IMR-90 (cell line): Measurements from ENCODE around the gene PDXK. TPM values are rescaled to one million over a fixed set of nuclear protein-coding genes. Genes with fewer than 3 reads are reported as not detected.

Source experiments
- ATAC-seq: fragments of 200-7000 bp; cut with Tn5 transposase; 2 replicates; pipeline ENCODE4 v1.9.1; 2020; ENCODE audit warnings: low read depth, mild to moderate bottlenecking, moderate library complexity
- BruUV-seq: library from RNA; stranded (reverse); fragments of 400-500 nt; replicated peaks from 2 replicates; lab custom pipeline; 2021; lab: Mats Ljungman, UMichigan
- CTCF ChIA-PET: fragments of 300-600 bp; formaldehyde crosslinking; extraction: SDS; loops from one replicate; lab custom pipeline; 2021; ENCODE audit warnings: antibody characterized with exemption; lab: Yijun Ruan, JAX
- POLR2A ChIA-PET: fragments of 300-600 bp; sonication (Branson Sonifier 250); formaldehyde crosslinking; loops from one replicate; lab custom pipeline; 2022; ENCODE audit warnings: antibody characterized with exemption; ENCODE audit not compliant: unreplicated experiment; lab: Charles Lee
- DNase-seq: peaks from one replicate; pipeline ENCODE4 v3.0.0; 2013
- H2AFZ ChIP-seq: replicated peaks from 2 replicates; pipeline ENCODE3; 2013; ENCODE audit warnings: low read length, mild to moderate bottlenecking; ENCODE audit not compliant: poor library complexity
- H2AK5ac ChIP-seq: 2 replicates; pipeline ENCODE4 v1.6.1; 2013; ENCODE audit warnings: low read depth, low read length, inconsistent platforms
- H2AK9ac ChIP-seq: replicated peaks from 2 replicates; pipeline ENCODE3; 2013; ENCODE audit warnings: mild to moderate bottlenecking, low read depth, low read length, moderate library complexity; ENCODE audit not compliant: poor library complexity
- H2BK120ac ChIP-seq: 2 replicates; pipeline ENCODE4 v1.6.1; 2013; ENCODE audit warnings: low read depth, low read length, inconsistent platforms
- H2BK15ac ChIP-seq: 3 replicates; pipeline ENCODE4 v1.6.1; 2013; ENCODE audit warnings: low read depth, low read length, inconsistent platforms
- H2BK20ac ChIP-seq: 2 replicates; pipeline ENCODE4 v1.6.1; 2013; ENCODE audit warnings: low read depth, mild to moderate bottlenecking, inconsistent platforms, low read length, moderate library complexity
- H2BK5ac ChIP-seq: 2 replicates; pipeline ENCODE4 v1.6.1; 2013; ENCODE audit warnings: mild to moderate bottlenecking, low read depth, low read length, inconsistent platforms; ENCODE audit not compliant: poor library complexity, severe bottlenecking
- H3K14ac ChIP-seq: replicated peaks from 2 replicates; pipeline ENCODE4 v1.6.1; 2013; ENCODE audit warnings: low read depth, low read length, inconsistent platforms
- H3K18ac ChIP-seq: 2 replicates; pipeline ENCODE4 v1.6.1; 2013; ENCODE audit warnings: low read depth, low read length, control low read depth
- H3K23ac ChIP-seq: 2 replicates; pipeline ENCODE4 v1.6.1; 2013; ENCODE audit warnings: low read depth, low read length, inconsistent platforms
- H3K27ac ChIP-seq: 2 replicates; pipeline ENCODE4 v1.5.1; 2013; ENCODE audit warnings: mild to moderate bottlenecking, control low read depth, low read length; ENCODE audit not compliant: insufficient read depth
- H3K27me3 ChIP-seq: 2 replicates; pipeline ENCODE4 v1.6.1; 2013; ENCODE audit warnings: low read length; ENCODE audit not compliant: control insufficient read depth, insufficient read depth
- H3K36me3 ChIP-seq: 2 replicates; pipeline ENCODE4 v1.6.1; 2013; ENCODE audit warnings: low read length, mixed read lengths; ENCODE audit not compliant: control insufficient read depth, insufficient read depth
- H3K4ac ChIP-seq: 2 replicates; pipeline ENCODE4 v1.6.1; 2013; ENCODE audit warnings: low read depth, low read length, inconsistent platforms
- H3K4me1 ChIP-seq: 2 replicates; pipeline ENCODE4 v1.6.1; 2013; ENCODE audit warnings: low read length, mixed read lengths; ENCODE audit not compliant: control insufficient read depth, insufficient read depth
- H3K4me2 ChIP-seq: 2 replicates; pipeline ENCODE4 v1.6.1; 2013; ENCODE audit warnings: low read depth, mild to moderate bottlenecking, control low read depth, low read length, moderate library complexity
- H3K4me3 ChIP-seq: 2 replicates; pipeline ENCODE4 v1.5.1; 2013; ENCODE audit warnings: low read depth, mild to moderate bottlenecking, control low read depth, low read length, moderate library complexity; ENCODE audit not compliant: insufficient read depth
- H3K56ac ChIP-seq: 2 replicates; pipeline ENCODE4 v1.6.1; 2013; ENCODE audit warnings: low read length, inconsistent platforms; ENCODE audit not compliant: insufficient read depth; ENCODE audit errors: extremely low read depth
- H3K79me1 ChIP-seq, 2 experiments: 2 replicates each; pipeline ENCODE4 v1.6.1; 2013; ENCODE audit warnings: low read length in 2 of 2, inconsistent platforms in 1 of 2, low read depth in 1 of 2
- H3K9ac ChIP-seq: 2 replicates; pipeline ENCODE4 v1.6.1; 2013; ENCODE audit warnings: low read depth, low read length, control low read depth
- H3K9me1 ChIP-seq: 2 replicates; pipeline ENCODE4 v1.6.1; 2013; ENCODE audit warnings: low read length, inconsistent platforms; ENCODE audit not compliant: insufficient read depth
- H3K9me3 ChIP-seq: 2 replicates; pipeline ENCODE4 v1.6.1; 2013; ENCODE audit warnings: low read length; ENCODE audit not compliant: control insufficient read depth, insufficient read depth
- H4K20me1 ChIP-seq: 2 replicates; pipeline ENCODE4 v1.6.1; 2013; ENCODE audit warnings: low read length, inconsistent platforms; ENCODE audit not compliant: insufficient read depth
- H4K5ac ChIP-seq: 2 replicates; pipeline ENCODE4 v1.6.1; 2013; ENCODE audit warnings: mild to moderate bottlenecking, low read depth, low read length, control low read depth
- H4K8ac ChIP-seq, 2 experiments: 2 replicates each; pipeline ENCODE4 v1.6.1; 2013; ENCODE audit warnings: low read depth in 2 of 2, low read length in 2 of 2, control low read depth in 1 of 2, inconsistent platforms in 1 of 2
- H4K91ac ChIP-seq: 2 replicates; pipeline ENCODE4 v1.6.1; 2013; ENCODE audit warnings: low read depth, low read length, inconsistent platforms; ENCODE audit not compliant: insufficient read depth
- BHLHE40 ChIP-seq: fragments of 150-350 bp; IDR thresholded peaks from 2 replicates; pipeline ENCODE4 v1.6.1; 2016; ENCODE audit warnings: mild to moderate bottlenecking, low read depth, low read length
- CEBPB ChIP-seq: IDR thresholded peaks from 2 replicates; pipeline ENCODE4 v1.6.1; 2012; ENCODE audit warnings: low read depth, low read length, improper control_type of control experiment
- CHD1 ChIP-seq: IDR thresholded peaks from 2 replicates; pipeline ENCODE4 v1.6.1; 2012; ENCODE audit warnings: low read depth, low read length, improper control_type of control experiment
- ELK1 ChIP-seq: fragments of 150-350 bp; IDR thresholded peaks from 2 replicates; pipeline ENCODE4 v1.6.1; 2016; ENCODE audit warnings: low read depth, mild to moderate bottlenecking, low read length, moderate library complexity, borderline replicate concordance
- FOS ChIP-seq: fragments of 150-350 bp; IDR thresholded peaks from 2 replicates; pipeline ENCODE4 v1.6.1; 2016; ENCODE audit warnings: low read depth, low read length
- MAZ ChIP-seq: IDR thresholded peaks from 2 replicates; pipeline ENCODE4 v1.6.1; 2012; ENCODE audit warnings: low read depth, mild to moderate bottlenecking, low read length, improper control_type of control experiment, moderate library complexity, borderline replicate concordance
- MXI1 ChIP-seq: IDR thresholded peaks from 2 replicates; pipeline ENCODE4 v1.6.1; 2012; ENCODE audit warnings: low read depth, mild to moderate bottlenecking, low read length, moderate library complexity, borderline replicate concordance
- NFE2L2 ChIP-seq: fragments of 150-350 bp; IDR thresholded peaks from 2 replicates; pipeline ENCODE4 v1.6.1; 2016; ENCODE audit warnings: low read depth, mild to moderate bottlenecking, low read length
- POLR2A ChIP-seq: IDR thresholded peaks from 2 replicates; pipeline ENCODE4 v1.6.1; 2012; ENCODE audit warnings: mild to moderate bottlenecking, low read depth, low read length
- RAD21 ChIP-seq: IDR thresholded peaks from 2 replicates; pipeline ENCODE4 v1.6.1; 2012; ENCODE audit warnings: low read length, improper control_type of control experiment
- RCOR1 ChIP-seq: IDR thresholded peaks from 2 replicates; pipeline ENCODE4 v1.6.1; 2012; ENCODE audit warnings: mild to moderate bottlenecking, low read length, improper control_type of control experiment; ENCODE audit not compliant: insufficient replicate concordance
- RFX5 ChIP-seq: IDR thresholded peaks from 2 replicates; pipeline ENCODE4 v1.8.0; 2012; ENCODE audit warnings: low read depth, mild to moderate bottlenecking, low read length, moderate library complexity
- SMC3 ChIP-seq: fragments of 150-350 bp; IDR thresholded peaks from 2 replicates; pipeline ENCODE4 v1.6.1; 2016; ENCODE audit warnings: low read depth, mild to moderate bottlenecking, antibody characterized with exemption, low read length, moderate library complexity
- WGBS, 2 experiments: methylation state at CpG; one replicate each; pipeline versions ENCODE4 v1.1.5 to v1.1.7; 2013; ENCODE audit warnings: missing lambda C conversion rate in 2 of 2; ENCODE audit not compliant: insufficient read length in 1 of 2; ENCODE audit errors: extremely low coverage in 2 of 2; 5-methylcytosine and 5-hydroxymethylcytosine counted together
- dilution Hi-C: fragments of 300-500 bp; cut with HindIII; formaldehyde crosslinking; loops from one replicate; pipeline ENCODE4 v1.14.3; 2018; ENCODE audit warnings: low sequenced_read_pairs; ENCODE audit not compliant: unreplicated experiment
- in situ Hi-C: fragments of 300-500 bp; cut with MboI; formaldehyde crosslinking; loops from 3 replicates; pipeline ENCODE4 v1.14.3; 2019; ENCODE audit warnings: low sequenced_read_pairs, inconsistent platforms, mixed read lengths
- intact Hi-C: fragments of 100-400 bp; cut with micrococcal nuclease; formaldehyde crosslinking; loops from 2 replicates; pipeline ENCODE4 v1.10.0; 2022
- polyA plus RNA-seq, 3 experiments: library from polyadenylated mRNA; depleted of rRNA; stranded (reverse); fragments of >200 nt; gene quantifications; 2 replicates each; pipeline ENCODE4 v1.2.3, GENCODE V29; 2012; ENCODE audit warnings: low replicate concordance in 1 of 3
- total RNA-seq: library from RNA; depleted of rRNA; stranded (reverse); fragments of >200 nt; gene quantifications from 2 replicates; pipeline ENCODE4 v1.2.3, GENCODE V29; 2012
- TF ChIP-seq, protein P1 (sequence below): fragments of 150-350 bp; IDR thresholded peaks from 2 replicates; pipeline ENCODE4 v1.6.1; 2017; ENCODE audit warnings: mild to moderate bottlenecking, antibody characterized with exemption, low read length, low read depth

Gene PDXK
- total and polyA plus RNA-seq, 2 of the 4 experiments (the other 2 are of a cell fraction): 155 to 312 TPM

GRCh38 chr21:43728467-43729390, 9.8 kb downstream of the PDXK start (continued):
- TF ChIP-seq MAZ: peak; percentile 97
- no peak; the same call in 1 of the 2 replicates for TF ChIP-seq CHD1
- TF ChIP-seq MXI1: peak; percentile 99

DNA sequence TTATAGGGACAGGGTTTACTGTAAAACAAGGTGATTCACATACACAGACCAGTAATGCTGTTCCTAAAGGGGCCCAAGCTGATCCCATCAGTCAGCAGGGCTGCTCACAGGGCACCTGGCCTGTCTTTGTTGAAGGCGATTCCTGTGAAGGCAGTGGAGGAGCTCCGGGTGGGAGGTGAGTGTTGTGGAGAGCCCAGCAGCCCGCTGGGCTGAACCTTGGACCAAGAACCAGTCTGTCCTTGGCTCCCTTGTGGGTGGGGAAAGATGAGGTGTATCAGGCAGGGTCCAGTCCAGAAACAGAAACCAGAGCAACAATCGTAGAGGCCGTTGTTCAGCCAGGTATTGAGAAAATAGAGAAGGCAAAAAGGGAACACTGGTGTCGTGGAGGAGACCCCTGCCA, 12.5 kb downstream of the PDXK start:
- Histone ChIP-seq H3K4ac (no peak overlapping the region), H2BK20ac (no peak overlapping the region), H2AK9ac (no peak overlapping the region), H2AK5ac (no peak overlapping the region), H3K9ac (no peak overlapping the region), H3K79me1 (peaks cover 29 to 95% of the 10 kb centered on the region in 2 experiments), H3K4me1 (peaks cover 44% of the 10 kb centered on the region), H4K8ac (no peak overlapping the region), H3K56ac (no peak overlapping the region), H3K9me3 (no peaks in the 10 kb centered on the region), H3K4me2 (no peak overlapping the region), H3K14ac (no peak overlapping the region), H4K5ac (no peak overlapping the region), H3K4me3 (no peak overlapping the region), H2BK120ac (no peak overlapping the region), H3K9me1 (peaks cover 26% of the 10 kb centered on the region), H3K27ac (no peak overlapping the region), H2BK15ac (no peak overlapping the region), H4K20me1 (peaks cover 58% of the 10 kb centered on the region), H2AFZ (no peak overlapping the region), H3K36me3 (peaks cover 9% of the 10 kb centered on the region), H3K27me3 (no peaks in the 10 kb centered on the region), H2BK5ac (no peak overlapping the region), H4K91ac (no peak overlapping the region), H3K18ac (no peak overlapping the region), H3K23ac (no peak overlapping the region)
- 96% methylated on average over 4 of the region's 6 CpGs; no CpG with 5 or more reads in 1 of the 2 experiments for WGBS, 2 experiments
- dilution Hi-C loops: no loop called here
- no peak for DNase-seq
- no peak for ATAC-seq
- ChIA-PET CTCF (no interaction called here), POLR2A (no interaction called here)
- intact Hi-C loops: no loop called here
- BruUV-seq: no TSS peak
- in situ Hi-C loops: no loop called here
- TF ChIP-seq POLR2A: no peak
- no peak for TF ChIP-seq RFX5
- TF ChIP-seq SMC3: no peak
- TF ChIP-seq, protein P1, sequence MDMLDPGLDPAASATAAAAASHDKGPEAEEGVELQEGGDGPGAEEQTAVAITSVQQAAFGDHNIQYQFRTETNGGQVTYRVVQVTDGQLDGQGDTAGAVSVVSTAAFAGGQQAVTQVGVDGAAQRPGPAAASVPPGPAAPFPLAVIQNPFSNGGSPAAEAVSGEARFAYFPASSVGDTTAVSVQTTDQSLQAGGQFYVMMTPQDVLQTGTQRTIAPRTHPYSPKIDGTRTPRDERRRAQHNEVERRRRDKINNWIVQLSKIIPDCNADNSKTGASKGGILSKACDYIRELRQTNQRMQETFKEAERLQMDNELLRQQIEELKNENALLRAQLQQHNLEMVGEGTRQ: no peak
- no peak for TF ChIP-seq MXI1
- no peak for TF ChIP-seq BHLHE40
- TF ChIP-seq NFE2L2: no peak
- TF ChIP-seq RAD21: no peak
- TF ChIP-seq FOS: no peak
- TF ChIP-seq CEBPB: no peak
- no peak for TF ChIP-seq MAZ
- no peak for TF ChIP-seq ELK1
- no peak for TF ChIP-seq RCOR1
